ENCODE measurements around the gene CARD10. TPM values are rescaled to one million over a fixed set of nuclear protein-coding genes. Genes with fewer than 3 reads are reported as not detected.

The CARD10 gene
- total RNA-seq, 3 donors from 2014 or later (not counting 1 experiment from before 2014, with no cell fraction given) = 0.09 to 0.16 (median 0.10) TPM

- Mint-ChIP-seq H3K27me3 (ENCODE audit: low read depth in 2 of 2) (peaks cover 0 to 12% of the 10 kb centered on the region in 2 donors), H3K4me3 (no peak overlapping the region), H3K4me1 (peaks cover 5 to 7% of the 10 kb centered on the region in 2 donors), H3K9me3 (no peaks in the 10 kb centered on the region), H3K36me3 (no peaks in the 10 kb centered on the region), H3K27ac (no peak overlapping the region)
- TF ChIP-seq CTCF (IDR thresholded peaks at IDR 0.05) = no peak
- no peaks in the 10 kb centered on the region for H3K4me1 ChIP-seq (ENCODE audit: control insufficient read depth, insufficient read depth, low read length)
- H3K36me3 ChIP-seq (ENCODE audit: control insufficient read depth, insufficient read depth, low read length) = no peaks in the 10 kb centered on the region
- no peak overlapping the region for H3K27ac ChIP-seq (ENCODE audit: low read length)
- no peak for DNase-seq
- WGBS (ENCODE audit: insufficient coverage) = 91% methylated on average over 7 of the region's 7 CpGs
- intact Hi-C loops (cut with micrococcal nuclease) = no loop called here
- peaks cover 3% of the 10 kb centered on the region for H3K9me3 ChIP-seq (ENCODE audit: control insufficient read depth, insufficient read depth, low read length)
- no peak for ATAC-seq
- H3K4me3 ChIP-seq (ENCODE audit: low read length) = no peak overlapping the region
- H3K27me3 ChIP-seq (ENCODE audit: control insufficient read depth, insufficient read depth, low read length) = no peaks in the 10 kb centered on the region
Measured at GRCh38 chr22:37443977-37444376, 75.2 kb downstream of the CARD10 start.

DNA sequence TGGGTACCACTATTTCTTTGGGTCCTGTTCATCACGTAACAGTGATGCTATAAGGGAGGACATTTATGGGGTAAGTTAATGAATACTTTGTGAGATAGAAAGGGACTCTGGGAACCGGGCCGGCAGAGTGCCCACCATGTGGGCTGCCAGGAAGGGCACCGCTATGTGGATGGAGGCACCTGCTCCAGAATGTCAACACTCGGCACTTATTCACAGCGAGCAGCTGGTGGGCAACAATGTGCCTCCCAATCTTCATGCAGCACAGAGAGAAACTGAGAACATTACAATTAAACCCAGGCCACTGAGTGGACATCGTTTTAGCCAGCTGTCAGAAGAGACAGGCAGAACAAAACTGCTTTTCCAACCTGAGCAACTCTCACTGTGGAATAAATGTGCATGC is 76.1 kb downstream of the CARD10 start:
- ATAC-seq (no peak), DNase-seq (no peak)
- TF ChIP-seq CTCF (IDR thresholded peaks at IDR 0.05) = no peak
- intact Hi-C loops (cut with micrococcal nuclease) = no loop called here
- H3K27me3 ChIP-seq (ENCODE audit: control insufficient read depth, insufficient read depth, low read length) = no peaks in the 10 kb centered on the region
- Mint-ChIP-seq H3K4me3 (no peak overlapping the region), H3K9me3 (no peaks in the 10 kb centered on the region), H3K27me3 (ENCODE audit: low read depth in 2 of 2) (peaks cover 0 to 12% of the 10 kb centered on the region in 2 donors), H3K27ac (no peak overlapping the region), H3K36me3 (no peaks in the 10 kb centered on the region), H3K4me1 (peaks cover 5 to 7% of the 10 kb centered on the region in 2 donors)
- no peaks in the 10 kb centered on the region for H3K4me1 ChIP-seq (ENCODE audit: control insufficient read depth, insufficient read depth, low read length)
- H3K9me3 ChIP-seq (ENCODE audit: control insufficient read depth, insufficient read depth, low read length) = peaks cover 3% of the 10 kb centered on the region
- H3K27ac ChIP-seq (ENCODE audit: low read length) = no peak overlapping the region
- no peaks in the 10 kb centered on the region for H3K36me3 ChIP-seq (ENCODE audit: control insufficient read depth, insufficient read depth, low read length)
- no peak overlapping the region for H3K4me3 ChIP-seq (ENCODE audit: low read length)
- 93% methylated on average over 7 of the region's 7 CpGs for WGBS (ENCODE audit: insufficient coverage)

- no peaks in the 10 kb centered on the region for H3K36me3 ChIP-seq (ENCODE audit: control insufficient read depth, insufficient read depth, low read length)
- no peak for TF ChIP-seq CTCF (IDR thresholded peaks at IDR 0.05)
- Mint-ChIP-seq H3K27me3 (ENCODE audit: low read depth in 2 of 2) (peaks cover 0 to 12% of the 10 kb centered on the region in 2 donors), H3K4me1 (peaks cover 5 to 7% of the 10 kb centered on the region in 2 donors), H3K27ac (no peak overlapping the region), H3K9me3 (no peaks in the 10 kb centered on the region), H3K36me3 (no peaks in the 10 kb centered on the region), H3K4me3 (no peak overlapping the region)
- H3K9me3 ChIP-seq (ENCODE audit: control insufficient read depth, insufficient read depth, low read length) = peaks cover 3% of the 10 kb centered on the region
- no peaks in the 10 kb centered on the region for H3K27me3 ChIP-seq (ENCODE audit: control insufficient read depth, insufficient read depth, low read length)
- DNase-seq (no peak), ATAC-seq (peak in 2 of 3 donors; percentile 38 to 53)
- no peaks in the 10 kb centered on the region for H3K4me1 ChIP-seq (ENCODE audit: control insufficient read depth, insufficient read depth, low read length)
- WGBS (ENCODE audit: insufficient coverage) = 59% methylated on average over 2 of the region's 2 CpGs
- intact Hi-C loops (cut with micrococcal nuclease) = no loop called here
- no peak overlapping the region for H3K4me3 ChIP-seq (ENCODE audit: low read length)
- H3K27ac ChIP-seq (ENCODE audit: low read length) = no peak overlapping the region
Measured at GRCh38 chr22:37442537-37442936, 76.7 kb downstream of the CARD10 start.

DNA sequence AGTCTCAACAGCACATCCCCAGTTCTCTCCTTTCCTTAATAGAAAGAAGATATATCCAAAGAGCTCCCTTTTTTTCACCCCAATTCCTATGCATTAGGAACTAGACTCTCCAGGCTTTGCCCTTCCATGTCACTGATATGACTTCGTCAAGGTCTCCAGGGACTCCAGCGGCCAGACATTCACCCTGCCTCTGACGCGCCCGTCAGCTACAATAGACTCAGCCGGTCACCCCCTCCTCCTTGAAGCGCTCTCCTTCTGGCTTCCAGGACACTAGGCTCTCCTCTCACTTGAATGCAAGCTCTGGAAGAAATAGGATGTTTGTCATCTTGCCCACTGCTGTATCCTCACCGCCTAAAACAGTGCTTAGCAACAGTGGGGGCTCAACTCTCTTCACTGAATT is 77.1 kb downstream of the CARD10 start:
- Mint-ChIP-seq H3K36me3 (no peaks in the 10 kb centered on the region), H3K4me3 (no peak overlapping the region), H3K9me3 (no peaks in the 10 kb centered on the region), H3K27me3 (ENCODE audit: low read depth in 2 of 2) (peaks cover 4 to 12% of the 10 kb centered on the region in 2 donors), H3K27ac (no peak overlapping the region), H3K4me1 (peaks cover 5 to 7% of the 10 kb centered on the region in 2 donors)
- intact Hi-C loops (cut with micrococcal nuclease) = no loop called here
- H3K27ac ChIP-seq (ENCODE audit: low read length) = no peak overlapping the region
- H3K9me3 ChIP-seq (ENCODE audit: control insufficient read depth, insufficient read depth, low read length) = peaks cover 3% of the 10 kb centered on the region
- 92% methylated on average over 8 of the region's 8 CpGs for WGBS (ENCODE audit: insufficient coverage)
- no peaks in the 10 kb centered on the region for H3K4me1 ChIP-seq (ENCODE audit: control insufficient read depth, insufficient read depth, low read length)
- no peaks in the 10 kb centered on the region for H3K36me3 ChIP-seq (ENCODE audit: control insufficient read depth, insufficient read depth, low read length)
- TF ChIP-seq CTCF (IDR thresholded peaks at IDR 0.05) = no peak
- no peak for ATAC-seq
- DNase-seq = no peak
- H3K27me3 ChIP-seq (ENCODE audit: control insufficient read depth, insufficient read depth, low read length) = no peaks in the 10 kb centered on the region
- H3K4me3 ChIP-seq (ENCODE audit: low read length) = no peak overlapping the region

Measured in natural killer cell (primary cell).